Urinary bladder (tissue), 4 donors: ENCODE results near the gene LPCAT4. TPM values are rescaled to one million over a fixed set of nuclear protein-coding genes. Genes with fewer than 3 reads are reported as not detected.
"Not testable (repeated sequence)": the region's sequence is repeated elsewhere in the genome, so short reads cannot be mapped to it uniquely, and the experiment has no call there.

Experiments used
- DNase-seq: peaks from one replicate; pipeline ENCODE4 v3.0.0-alpha.2; 2015; ENCODE audit errors: extremely low spot score
- H3K27ac ChIP-seq: one replicate; pipeline ENCODE4 v1.5.1; 2013; ENCODE audit warnings: low read depth, mild to moderate bottlenecking, moderate library complexity
- H3K36me3 ChIP-seq: one replicate; pipeline ENCODE4 v1.6.1; 2013; ENCODE audit warnings: mild to moderate bottlenecking, moderate library complexity; ENCODE audit not compliant: insufficient read depth
- H3K4me1 ChIP-seq: one replicate; pipeline ENCODE4 v1.6.1; 2013; ENCODE audit warnings: mild to moderate bottlenecking, moderate library complexity; ENCODE audit not compliant: insufficient read depth
- H3K4me3 ChIP-seq: one replicate; pipeline ENCODE4 v1.5.1; 2013; ENCODE audit warnings: low read depth, low read length
- WGBS: extraction: QIAGEN DNeasy Blood & Tissue Kit; methylation state at CpG from one replicate; pipeline ENCODE4 v1.1.7; 2013; 5-methylcytosine and 5-hydroxymethylcytosine counted together
- polyA plus RNA-seq: library from polyadenylated mRNA; stranded (reverse); fragments of 200-250 nt; gene quantifications from one replicate; pipeline ENCODE4 v1.2.3, GENCODE V29; 2013
- total RNA-seq: library from RNA; depleted of rRNA; stranded (reverse); fragments of >200 nt; gene quantifications from one replicate; pipeline ENCODE4 v1.2.3, GENCODE V29; 2014
- donor health status: healthy with polysubstance abuse.
- donor health status: healthy.

Gene LPCAT4, protein sequence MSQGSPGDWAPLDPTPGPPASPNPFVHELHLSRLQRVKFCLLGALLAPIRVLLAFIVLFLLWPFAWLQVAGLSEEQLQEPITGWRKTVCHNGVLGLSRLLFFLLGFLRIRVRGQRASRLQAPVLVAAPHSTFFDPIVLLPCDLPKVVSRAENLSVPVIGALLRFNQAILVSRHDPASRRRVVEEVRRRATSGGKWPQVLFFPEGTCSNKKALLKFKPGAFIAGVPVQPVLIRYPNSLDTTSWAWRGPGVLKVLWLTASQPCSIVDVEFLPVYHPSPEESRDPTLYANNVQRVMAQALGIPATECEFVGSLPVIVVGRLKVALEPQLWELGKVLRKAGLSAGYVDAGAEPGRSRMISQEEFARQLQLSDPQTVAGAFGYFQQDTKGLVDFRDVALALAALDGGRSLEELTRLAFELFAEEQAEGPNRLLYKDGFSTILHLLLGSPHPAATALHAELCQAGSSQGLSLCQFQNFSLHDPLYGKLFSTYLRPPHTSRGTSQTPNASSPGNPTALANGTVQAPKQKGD
- total RNA-seq = 12.2 TPM
- 32.5 TPM for polyA plus RNA-seq

DNA sequence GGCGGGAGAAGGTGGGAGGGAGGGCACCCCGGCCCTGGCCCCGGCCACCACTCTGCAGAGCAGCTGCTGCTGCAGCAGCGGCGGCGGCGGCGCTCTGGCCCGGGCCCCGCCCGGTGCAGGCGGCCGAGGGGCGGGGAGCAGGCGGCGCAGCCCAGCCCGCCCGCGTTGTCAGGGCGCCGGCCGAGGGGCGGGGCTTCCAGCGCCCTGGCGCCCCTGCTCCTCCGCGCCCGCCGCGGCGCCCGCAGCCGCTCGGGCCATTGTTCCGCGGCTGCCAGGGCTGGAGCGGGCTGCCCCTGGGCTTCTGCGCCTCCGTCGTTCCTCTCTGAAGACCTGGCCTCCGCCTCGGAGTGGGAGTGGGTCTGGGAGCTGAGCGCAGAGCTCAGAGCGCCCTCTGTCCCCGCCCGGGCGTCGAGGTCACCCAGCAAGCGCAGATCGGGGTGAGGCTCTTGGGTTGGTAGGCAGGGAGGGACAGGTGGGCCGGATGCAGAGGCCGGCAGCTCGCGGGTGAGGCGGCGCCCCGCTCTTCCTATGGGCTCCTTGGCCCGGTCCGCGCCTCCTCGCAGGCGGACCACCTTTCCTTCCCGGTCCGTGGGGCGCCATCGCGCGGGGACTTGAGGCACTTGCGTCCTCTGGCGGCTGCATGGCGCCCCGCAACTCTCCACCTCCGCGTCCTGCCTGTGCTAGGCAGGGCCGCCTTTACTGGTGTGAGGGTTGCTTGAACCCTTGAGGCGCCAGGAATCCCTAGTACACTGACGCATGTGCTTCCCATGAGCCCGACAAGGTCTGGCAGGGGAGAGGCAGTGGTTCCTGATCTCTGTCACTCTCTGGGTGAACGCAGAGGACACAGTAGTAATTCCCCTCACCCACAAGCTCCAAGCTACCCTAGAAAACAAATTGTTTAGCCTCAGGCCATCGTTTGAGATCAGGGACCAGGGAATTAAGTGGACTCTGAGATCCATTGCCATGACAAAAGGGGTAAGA lies at the start of gene LPCAT4:
Gene LPCAT4, minus strand, starts transcription at position 96 of the 981 bp plus-strand sequence. CDS start 96 bp downstream, outside the sequence.
- WGBS = under 1% methylated on average over 80 of the region's 80 CpGs
- Histone ChIP-seq H3K4me3 (peak within 1 kb of the TSS; percentile 75), H3K36me3 (no peaks in the 10 kb centered on the region), H3K4me1 (no peaks in the 10 kb centered on the region), H3K27ac (peak within 1 kb of the TSS; percentile 98)
- peak; percentile 59 for DNase-seq

DNA sequence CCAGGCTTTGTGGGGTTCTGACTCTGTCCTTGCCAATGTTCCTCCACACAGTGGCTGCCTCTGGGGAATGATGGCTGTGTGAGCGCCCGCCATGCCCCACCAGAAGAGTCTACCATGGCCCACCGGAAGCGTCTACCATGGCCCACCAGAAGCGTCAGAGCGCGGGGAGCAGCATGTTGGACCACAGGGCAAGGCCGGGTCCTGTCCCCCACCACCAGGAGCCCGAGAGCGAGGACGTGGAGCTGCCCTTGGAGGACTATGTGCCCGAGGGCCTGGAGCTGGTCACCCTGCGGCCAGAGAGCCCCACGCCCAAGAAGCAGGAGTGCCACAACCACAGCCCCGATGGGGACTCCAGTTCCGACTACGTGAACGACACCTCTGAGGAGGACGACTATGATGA lies 42.5 kb upstream of the LPCAT4 start:
- not testable (repeated sequence) for DNase-seq, H3K27ac ChIP-seq, H3K36me3 ChIP-seq, H3K4me1 ChIP-seq, H3K4me3 ChIP-seq
- WGBS = 98% methylated on average over 9 of the region's 19 CpGs

DNA sequence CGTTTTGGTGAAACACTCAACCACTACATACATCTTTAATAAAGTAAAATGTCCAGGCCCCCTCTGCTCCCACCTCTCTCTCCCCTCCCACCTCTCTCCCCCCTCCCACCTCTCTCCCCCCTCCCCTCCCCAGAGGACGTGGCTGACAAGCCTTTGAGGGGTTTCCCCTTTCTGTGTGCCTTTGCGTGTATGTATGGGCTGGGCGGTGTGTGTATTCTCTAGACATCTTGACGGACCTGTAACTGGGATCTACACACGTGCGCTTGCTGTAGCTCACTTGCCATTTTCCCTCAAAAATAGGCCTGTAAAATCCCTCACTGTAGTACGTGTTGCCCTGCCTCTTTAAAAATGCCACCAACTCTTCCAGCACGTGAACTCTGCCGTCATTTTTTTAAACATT lies 42.0 kb upstream of the LPCAT4 start:
- not testable (repeated sequence) for DNase-seq, H3K27ac ChIP-seq, H3K4me1 ChIP-seq, H3K36me3 ChIP-seq, H3K4me3 ChIP-seq
- WGBS = 46% methylated on average over 3 of the region's 10 CpGs

DNA sequence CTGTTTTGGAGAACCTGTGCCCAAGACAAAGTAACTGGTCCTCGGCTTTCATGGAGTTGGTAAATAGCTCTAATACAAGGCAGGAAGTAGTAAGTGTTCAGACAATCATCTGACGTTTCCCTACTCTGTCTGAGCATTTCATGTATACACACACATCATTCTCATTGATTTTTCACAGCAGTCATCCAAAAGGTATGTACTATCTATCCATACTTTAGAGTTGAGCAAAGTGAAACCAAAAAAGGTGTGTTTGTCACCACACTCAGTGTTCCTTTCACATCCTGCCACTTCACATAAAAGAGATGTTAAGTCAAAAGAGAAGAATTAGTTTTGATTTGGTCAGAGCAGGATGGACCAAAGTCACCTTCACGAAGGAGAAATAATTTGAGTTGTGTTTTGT lies 36.9 kb upstream of the LPCAT4 start:
- no CpG with 5 or more reads among the region's 3 CpGs for WGBS
- DNase-seq, H3K4me3 ChIP-seq, H3K27ac ChIP-seq, H3K36me3 ChIP-seq, H3K4me1 ChIP-seq: not testable (repeated sequence)

DNA sequence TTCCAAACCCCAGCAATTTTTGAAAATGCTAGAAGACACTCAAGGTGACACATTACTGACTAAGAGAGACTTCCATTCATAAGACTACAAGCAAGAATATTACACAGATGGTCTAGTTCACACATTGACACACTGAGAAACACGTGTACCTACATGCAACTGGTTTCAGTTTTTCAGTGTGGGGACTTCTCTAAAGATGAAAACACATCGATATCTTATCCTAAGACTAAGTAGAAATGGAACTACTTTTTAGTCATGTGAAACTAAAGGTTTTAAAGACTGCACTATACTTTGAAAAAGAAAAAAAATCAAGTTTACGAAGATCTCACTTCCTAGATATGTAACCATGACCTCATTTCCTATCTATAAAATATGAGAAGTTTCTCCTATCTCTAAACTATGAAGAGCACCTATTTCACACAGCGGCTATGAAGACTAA lies 36.2 kb upstream of the LPCAT4 start:
- not testable (repeated sequence) for H3K4me3 ChIP-seq, H3K36me3 ChIP-seq, H3K4me1 ChIP-seq, DNase-seq, H3K27ac ChIP-seq
- 85% methylated on average over 1 of the region's 4 CpGs for WGBS

DNA sequence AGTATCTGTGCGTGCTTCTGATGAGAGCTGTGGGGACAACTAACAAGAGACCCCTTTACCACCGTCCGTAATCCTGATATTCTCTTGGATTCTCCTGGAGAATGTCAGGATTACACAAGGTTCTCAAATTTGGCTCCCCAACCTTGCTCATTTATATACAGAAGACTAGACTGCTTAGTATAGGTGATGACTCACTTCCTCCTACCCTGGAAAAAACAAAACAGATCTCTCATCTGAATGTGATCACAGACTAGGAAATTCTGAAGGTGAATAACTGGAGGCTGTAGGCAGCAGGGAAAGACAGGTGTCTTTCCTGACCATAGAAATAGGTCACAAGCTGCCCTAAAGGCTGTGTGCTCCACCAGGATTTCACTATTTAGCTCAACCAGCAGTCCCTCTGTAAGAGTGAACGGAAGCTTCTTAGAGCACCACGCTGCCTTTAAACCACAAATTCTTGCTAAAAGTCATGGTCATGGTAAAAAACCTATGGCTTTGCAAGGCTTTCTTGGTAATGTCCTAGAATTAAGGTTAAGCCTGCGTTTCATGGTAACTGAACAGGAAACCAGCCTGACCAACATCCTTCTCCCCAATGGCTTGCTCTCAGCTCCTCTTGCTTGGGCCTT lies 30.8 kb upstream of the LPCAT4 start:
- not testable (repeated sequence) for H3K27ac ChIP-seq, DNase-seq, H3K4me1 ChIP-seq, H3K36me3 ChIP-seq, H3K4me3 ChIP-seq
- 82% methylated on average over 3 of the region's 6 CpGs for WGBS

DNA sequence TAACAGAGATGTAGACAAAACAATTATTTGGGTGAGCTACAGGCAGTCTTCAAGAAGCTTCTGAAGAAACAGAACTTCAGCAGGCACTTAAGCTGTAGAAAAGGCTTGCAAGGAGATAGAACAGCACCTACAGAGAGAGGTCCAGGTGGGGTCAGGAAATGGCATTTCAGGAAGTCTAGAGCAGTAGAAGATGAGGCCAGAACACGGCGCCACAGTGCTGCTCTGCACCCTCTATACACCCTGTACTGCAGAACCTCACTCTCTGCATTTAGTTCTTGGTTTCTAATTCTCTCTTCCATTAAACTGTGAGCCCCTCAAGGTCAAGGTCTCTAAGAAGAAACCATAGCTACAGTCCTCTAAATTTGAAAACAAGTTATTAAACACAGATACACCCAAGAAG lies 26.0 kb upstream of the LPCAT4 start:
- H3K4me3 ChIP-seq, H3K36me3 ChIP-seq, H3K27ac ChIP-seq, H3K4me1 ChIP-seq, DNase-seq: not testable (repeated sequence)
- 92% methylated on average over 2 of the region's 2 CpGs for WGBS

DNA sequence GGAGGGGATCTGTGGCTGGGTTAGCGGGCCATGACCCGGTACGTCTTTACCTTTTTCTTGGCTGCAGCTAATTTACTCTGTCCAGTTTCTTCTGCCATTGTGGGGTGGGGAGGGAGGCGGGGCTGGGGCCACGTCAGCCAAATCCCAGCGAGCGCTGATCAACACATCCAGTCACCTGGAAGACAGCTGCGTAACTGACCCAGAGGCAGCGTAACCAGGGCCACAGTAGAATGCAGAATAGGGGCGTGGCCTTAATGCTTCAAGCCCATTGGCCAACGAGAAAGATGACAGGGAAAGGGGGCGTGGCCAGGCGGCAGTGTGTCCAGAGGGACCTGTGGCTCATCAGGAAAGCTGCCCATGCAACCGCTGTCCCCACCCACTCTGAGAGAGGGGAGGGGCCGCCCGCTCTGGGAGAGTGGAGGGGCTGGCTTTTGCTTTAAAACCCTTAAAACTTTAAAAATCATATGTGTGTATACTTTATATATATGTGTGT lies 22.6 kb upstream of the LPCAT4 start:
- not testable (repeated sequence) for DNase-seq, H3K4me3 ChIP-seq, H3K36me3 ChIP-seq, H3K27ac ChIP-seq, H3K4me1 ChIP-seq
- WGBS = no CpG with 5 or more reads among the region's 16 CpGs

DNA sequence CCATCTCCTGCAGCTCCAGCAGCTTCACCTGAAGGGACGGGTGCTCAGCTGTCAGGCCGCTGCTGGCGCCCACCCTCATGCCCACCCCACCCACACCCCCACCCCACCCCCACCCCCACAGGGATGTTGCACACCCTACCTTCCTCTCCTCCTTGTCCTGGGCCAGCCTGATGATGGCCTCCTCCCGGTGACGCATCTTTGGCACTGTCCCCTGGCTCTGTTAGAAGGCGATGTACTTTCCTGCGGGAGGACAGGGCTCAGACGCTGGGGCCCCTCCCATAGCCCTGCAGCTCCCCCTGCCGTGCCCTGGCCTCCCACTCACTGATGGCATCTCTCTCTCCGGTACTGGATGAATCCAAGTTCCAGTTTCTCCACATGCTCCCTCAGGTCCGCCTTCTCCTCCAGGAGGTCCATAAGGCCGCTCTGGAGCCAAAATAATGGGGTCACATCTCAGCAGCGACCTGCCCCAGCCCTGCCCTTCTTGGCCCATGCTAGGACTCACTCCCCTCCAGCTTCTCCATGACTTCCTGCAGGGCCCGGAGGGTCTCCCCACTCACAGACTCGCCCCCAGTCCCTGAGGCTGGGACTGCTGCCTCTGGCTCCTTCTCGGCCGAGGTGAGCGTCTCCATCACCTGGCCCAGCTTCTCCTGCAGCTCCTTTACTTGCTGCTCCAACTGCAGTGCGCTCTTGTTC lies 15.0 kb upstream of the LPCAT4 start:
- H3K4me3 ChIP-seq, H3K36me3 ChIP-seq, H3K4me1 ChIP-seq, H3K27ac ChIP-seq, DNase-seq: not testable (repeated sequence)
- no CpG with 5 or more reads among the region's 19 CpGs for WGBS

DNA sequence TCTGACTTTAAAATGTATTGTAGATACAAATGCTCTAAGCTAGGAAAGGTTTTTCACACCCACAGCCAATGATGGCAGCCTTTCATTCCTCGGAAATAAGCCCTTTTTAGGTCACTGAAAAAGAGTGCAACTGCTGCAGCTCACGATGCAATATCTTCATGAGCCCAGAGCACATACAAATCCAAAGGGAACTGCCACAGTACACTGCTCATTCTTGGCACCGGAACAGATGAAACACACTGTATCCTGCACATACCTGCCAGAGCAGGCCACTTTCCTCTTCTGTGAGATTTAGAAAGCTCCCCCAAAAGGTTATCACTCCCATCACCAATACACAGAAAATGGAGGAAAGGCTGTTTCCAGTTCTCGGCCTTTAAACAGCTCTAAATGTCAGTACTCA lies 13.5 kb upstream of the LPCAT4 start:
- WGBS = 73% methylated on average over 4 of the region's 4 CpGs
- H3K27ac ChIP-seq, H3K4me3 ChIP-seq, DNase-seq, H3K4me1 ChIP-seq, H3K36me3 ChIP-seq: not testable (repeated sequence)

DNA sequence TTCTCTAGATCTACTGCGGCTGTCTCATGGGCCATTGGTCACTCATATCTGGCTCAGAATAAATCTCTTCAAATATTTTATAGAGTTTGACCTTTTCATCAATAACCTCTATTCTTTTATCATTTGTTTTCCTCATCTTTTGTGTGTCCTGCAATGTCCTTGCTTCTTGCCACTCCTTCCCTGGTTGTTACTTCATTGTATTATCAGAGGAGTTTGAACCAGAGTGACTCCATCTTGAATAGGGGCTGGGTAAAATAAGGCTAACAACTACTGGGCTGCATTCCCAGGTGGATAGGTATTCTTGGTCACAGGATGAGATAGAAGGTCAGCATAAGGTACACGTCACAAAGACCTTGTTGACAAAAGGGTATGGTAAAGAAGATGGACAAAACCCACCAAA lies 9.9 kb upstream of the LPCAT4 start:
- Histone ChIP-seq H3K27ac (no peak overlapping the region), H3K36me3 (no peaks in the 10 kb centered on the region), H3K4me3 (no peak overlapping the region), H3K4me1 (no peaks in the 10 kb centered on the region)
- 91% methylated on average over 2 of the region's 2 CpGs for WGBS
- no peak for DNase-seq

DNA sequence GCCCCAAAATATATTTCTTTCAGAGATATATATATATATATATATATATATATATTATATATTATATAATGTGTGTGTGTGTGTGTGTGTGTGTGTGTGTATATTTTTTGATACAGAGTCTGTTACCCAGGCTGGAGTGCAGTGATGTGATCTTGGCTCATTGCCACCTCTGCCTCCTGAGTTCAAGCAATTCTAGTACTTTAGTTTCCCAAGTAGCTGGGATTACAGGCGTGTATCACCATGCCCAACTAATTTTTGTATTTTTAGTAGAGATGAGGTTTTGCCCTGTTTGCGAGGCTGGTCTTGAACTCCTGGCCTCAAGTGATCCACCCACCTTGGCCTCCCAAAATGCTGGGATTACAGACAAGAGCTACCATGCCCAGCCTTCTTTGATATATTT lies 8.5 kb upstream of the LPCAT4 start:
- DNase-seq = not testable (repeated sequence)

DNA sequence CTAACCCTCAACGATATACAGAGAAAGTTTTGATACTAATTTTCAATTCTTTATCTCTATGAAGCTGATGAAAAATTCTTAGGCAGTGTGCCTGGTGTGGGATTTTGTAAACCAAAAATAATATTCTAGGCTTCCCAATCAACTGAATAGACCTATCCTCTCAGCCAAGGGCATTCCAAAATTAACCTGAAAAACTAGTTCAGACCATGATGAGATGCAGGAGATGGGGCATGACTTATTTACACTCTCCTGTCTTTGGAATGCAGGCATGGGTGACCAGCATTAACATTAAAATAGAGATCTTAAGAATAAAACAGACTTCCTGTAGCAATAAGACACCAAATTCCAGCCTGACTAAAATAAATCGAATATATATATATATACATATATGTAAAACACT lies 7.8 kb upstream of the LPCAT4 start:
- H3K36me3 ChIP-seq = no peaks in the 10 kb centered on the region
- H3K4me3 ChIP-seq = no peak overlapping the region
- no peaks in the 10 kb centered on the region for H3K4me1 ChIP-seq
- 91% methylated on average over 2 of the region's 2 CpGs for WGBS
- no peak for DNase-seq
- no peak overlapping the region for H3K27ac ChIP-seq

More for the DNA sequence above, 8.5 kb upstream of the LPCAT4 start:
- WGBS = 92% methylated on average over 2 of the region's 2 CpGs
- not testable (repeated sequence) for H3K27ac ChIP-seq, H3K36me3 ChIP-seq, H3K4me1 ChIP-seq, H3K4me3 ChIP-seq
